GM12878 (cell line): ENCODE measurements around the gene PCCA.

Experiments
- EGR1 ChIP-seq, 2 experiments: IDR thresholded peaks; 1 replicate in 1 of 2; 2 replicates in 1 of 2; pipeline ENCODE4 v1.6.1; 2011 to 2012; ENCODE audit warnings: low read depth in 2 of 2, low read length in 2 of 2, borderline replicate concordance in 1 of 2, mild to moderate bottlenecking in 1 of 2, moderate library complexity in 1 of 2
- EP300 ChIP-seq, 2 experiments: fragments of 150-350 bp in 1 of 2; IDR thresholded peaks; 2 replicates each; pipeline ENCODE4 v1.6.1; 2011 to 2012; ENCODE audit warnings: low read depth in 2 of 2, low read length in 2 of 2, borderline replicate concordance in 1 of 2, improper control_type of control experiment in 1 of 2, inconsistent platforms in 1 of 2; ENCODE audit not compliant: control insufficient read depth in 1 of 2
- RAD21 ChIP-seq: IDR thresholded peaks from 2 replicates; pipeline ENCODE4 v1.6.1; 2011; ENCODE audit warnings: mild to moderate bottlenecking, low read depth, low read length, moderate library complexity; ENCODE audit not compliant: insufficient read depth
- TF ChIP-seq, protein P1 (sequence below): IDR thresholded peaks from 2 replicates; pipeline ENCODE4 v1.6.1; 2012; ENCODE audit warnings: low read depth, low read length, improper control_type of control experiment

DNA sequence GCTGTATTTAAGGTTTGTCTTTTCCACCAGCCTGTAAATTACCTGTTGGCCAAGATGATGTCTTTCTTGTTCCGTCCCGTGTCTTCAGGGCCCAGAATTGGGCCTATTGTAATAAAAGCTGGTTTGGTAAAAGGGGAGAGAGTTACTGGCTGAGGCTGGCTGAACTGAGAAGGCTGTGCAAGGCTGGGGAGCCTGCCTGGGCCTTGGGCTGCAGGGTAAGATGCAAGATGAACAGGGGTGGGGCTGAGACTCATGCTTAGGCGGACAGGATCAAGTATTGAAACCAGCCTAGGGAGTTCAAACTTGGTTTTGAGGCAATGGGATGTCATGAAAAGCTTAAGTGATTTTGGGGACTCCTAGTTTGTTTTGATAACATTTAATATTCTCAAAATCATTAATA, 142.3 kb downstream of the PCCA start:
- TF ChIP-seq EP300 (IDR thresholded peaks at IDR 0.05; ENCODE audit: borderline replicate concordance in 1 of 2, control insufficient read depth in 1 of 2, low read depth in 2 of 2, low read length in 2 of 2) (no peak), RAD21 (no peak), EGR1 (IDR thresholded peaks at IDR 0.05; ENCODE audit: borderline replicate concordance in 1 of 2, low read depth in 2 of 2, low read length in 2 of 2) (no peak)
- TF ChIP-seq, protein P1, sequence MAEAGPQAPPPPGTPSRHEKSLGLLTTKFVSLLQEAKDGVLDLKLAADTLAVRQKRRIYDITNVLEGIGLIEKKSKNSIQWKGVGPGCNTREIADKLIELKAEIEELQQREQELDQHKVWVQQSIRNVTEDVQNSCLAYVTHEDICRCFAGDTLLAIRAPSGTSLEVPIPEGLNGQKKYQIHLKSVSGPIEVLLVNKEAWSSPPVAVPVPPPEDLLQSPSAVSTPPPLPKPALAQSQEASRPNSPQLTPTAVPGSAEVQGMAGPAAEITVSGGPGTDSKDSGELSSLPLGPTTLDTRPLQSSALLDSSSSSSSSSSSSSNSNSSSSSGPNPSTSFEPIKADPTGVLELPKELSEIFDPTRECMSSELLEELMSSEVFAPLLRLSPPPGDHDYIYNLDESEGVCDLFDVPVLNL, result no peak
